HG02798 (cell line): Measurements from ENCODE around the gene RTL5.

Experiments used
- ATAC-seq: cut with Tn5 transposase; IDR thresholded peaks from one replicate; pipeline ENCODE4 v1.9.1; 2021; ENCODE audit warnings: mild to moderate bottlenecking; ENCODE audit not compliant: unreplicated experiment, poor library complexity

Gene RTL5

DNA sequence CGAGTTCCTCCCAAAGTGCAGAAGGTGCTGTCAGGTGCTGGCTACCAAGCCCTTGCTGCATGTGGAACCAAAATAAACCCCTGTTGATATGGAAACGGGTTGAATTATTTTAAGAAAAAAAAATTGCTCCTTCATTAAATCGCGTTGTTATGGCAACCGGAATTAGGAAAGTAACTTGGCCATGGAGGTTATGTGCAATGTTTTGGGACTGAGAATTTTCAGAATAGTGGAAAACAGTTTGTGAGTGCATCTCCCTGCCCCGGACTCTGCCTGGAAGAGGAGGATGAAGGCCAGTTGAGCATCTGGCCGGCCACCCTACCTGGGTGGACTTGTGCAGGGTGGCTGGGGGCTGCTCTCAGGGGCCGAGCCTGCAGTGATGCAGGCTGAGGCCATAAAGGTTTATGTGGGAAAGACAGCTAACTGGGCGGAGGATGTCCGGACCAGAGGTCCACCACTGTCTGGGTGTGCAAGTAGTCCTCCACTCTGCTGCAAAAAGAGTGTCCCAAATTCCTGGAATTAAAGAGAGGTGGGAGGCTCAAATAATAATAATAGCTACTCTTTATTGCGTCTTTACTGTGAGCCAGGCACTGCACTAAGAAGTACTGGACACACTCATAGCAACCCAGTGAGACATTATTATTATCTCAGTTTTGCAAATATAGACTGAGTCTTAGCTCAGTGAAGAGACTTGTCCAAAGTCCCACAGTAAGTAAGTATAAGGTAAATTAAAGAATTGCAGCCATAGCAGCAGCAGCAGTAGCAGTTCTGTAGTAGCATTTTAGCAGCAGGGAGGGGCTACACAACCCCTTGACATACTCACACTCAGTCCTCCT, 20.6 kb downstream of the RTL5 start:
- no peak for ATAC-seq

DNA sequence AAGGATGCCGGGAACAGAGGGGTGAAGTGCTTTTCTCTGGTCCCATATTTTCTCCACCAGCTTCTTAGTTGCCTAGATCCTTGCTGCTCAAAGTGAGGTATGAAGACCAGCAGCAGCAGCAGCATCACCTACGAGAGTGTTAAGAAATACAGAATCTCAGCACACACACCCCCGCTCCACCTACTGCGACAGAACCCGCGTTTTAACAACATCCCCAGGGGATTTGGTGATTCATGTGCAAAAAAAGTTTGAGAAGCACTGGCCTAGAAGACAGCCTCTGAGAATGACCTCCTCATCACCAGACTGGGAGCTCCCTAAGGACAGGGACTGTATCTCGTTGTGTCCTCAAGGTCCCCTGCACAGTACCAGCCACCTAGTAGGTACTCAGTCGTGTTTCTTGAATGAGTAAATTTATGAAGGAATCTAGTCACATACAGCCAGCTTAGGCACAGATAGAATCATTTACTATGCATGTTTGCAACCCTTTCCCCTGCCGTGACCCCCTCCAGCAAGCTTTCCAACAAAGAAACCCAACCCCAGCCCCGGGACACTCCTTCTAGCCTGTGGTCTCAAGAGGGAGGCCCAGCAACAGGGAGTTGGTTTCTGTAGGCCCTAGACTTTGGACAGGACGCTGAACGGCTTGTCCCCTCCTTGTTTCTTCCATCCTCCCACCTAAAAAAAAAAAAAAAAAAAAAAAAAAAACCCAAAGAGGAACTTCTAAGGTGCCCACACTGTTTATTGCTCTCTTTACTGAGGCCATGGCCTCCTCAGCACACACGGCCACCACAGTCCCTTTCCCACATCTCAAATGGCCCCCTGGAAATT, 21.5 kb downstream of the RTL5 start:
- no peak for ATAC-seq

DNA sequence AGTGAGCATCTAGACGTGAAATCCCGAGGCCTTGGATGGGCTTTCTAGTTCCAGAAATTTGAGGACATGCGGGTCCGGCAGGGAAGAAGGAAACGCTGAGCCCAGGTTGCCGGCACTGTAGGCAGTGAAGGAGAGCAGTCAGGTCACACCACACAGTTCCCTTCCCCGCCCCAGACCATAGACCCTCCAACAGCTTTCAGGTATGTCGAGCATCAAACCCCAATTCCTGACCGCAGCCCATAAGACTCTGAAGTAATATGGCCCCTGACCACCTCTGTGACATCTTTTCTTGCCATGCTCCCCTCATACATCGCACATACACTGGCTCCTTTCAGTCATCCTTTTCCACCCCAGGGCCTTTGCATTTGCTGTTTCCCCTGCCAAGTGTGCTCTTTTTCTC, 23.0 kb downstream of the RTL5 start:
- ATAC-seq, result no peak

DNA sequence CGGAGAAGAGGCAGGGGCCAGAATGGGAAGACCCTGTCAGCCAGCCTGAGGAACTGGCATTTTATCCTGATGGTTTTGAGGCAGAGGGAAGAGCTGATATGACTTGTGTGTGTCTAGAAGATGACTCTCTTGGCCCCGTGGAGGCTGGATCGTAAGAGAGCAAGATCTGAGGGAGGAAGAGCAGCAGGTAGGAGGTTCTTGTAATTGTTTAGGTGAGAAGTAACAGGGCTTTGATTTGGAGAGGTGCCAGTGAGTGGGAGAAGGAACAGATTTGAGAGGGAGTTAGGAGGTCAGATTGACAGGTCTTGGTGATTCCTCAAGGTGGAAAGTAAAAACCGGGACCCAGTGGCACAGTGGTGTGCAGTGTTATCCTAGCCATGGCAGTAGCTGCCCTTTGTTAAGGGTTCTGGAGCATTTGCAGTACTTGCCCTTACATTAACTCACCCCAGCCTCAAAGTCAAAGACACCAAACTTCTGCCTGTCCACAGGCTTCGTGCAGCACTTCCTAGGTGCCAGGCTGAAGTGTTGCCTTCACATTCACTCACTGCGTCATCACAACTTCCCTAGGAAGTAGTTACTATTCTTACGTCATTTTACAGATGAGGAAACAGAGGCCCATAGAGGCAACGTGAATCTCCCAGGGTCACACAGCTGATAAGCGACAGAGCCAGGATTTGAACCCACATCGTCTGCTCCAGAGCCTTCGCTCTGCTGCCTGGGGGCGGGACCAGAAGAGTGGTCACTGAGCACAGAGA, 23.7 kb downstream of the RTL5 start:
- no peak for ATAC-seq

DNA sequence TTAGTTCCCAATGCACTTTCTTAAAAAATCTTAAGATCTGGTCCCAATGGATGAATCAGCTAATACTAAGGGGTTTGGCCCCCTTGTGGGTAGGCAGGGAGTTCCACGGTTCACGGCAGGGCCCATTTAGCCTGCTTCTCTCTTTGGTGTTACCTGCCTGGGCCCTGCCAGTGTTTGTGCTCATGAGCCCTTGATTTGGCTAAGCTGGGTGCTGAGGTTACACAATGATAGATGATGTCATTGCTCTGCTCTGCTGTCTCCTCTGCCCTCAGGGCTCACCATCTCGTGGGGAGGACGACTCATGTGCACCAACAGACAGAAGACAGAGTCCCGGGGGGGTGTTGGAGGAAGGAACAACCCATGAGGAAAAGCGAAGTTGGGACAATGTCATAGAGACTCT, 24.4 kb downstream of the RTL5 start:
- no peak for ATAC-seq

DNA sequence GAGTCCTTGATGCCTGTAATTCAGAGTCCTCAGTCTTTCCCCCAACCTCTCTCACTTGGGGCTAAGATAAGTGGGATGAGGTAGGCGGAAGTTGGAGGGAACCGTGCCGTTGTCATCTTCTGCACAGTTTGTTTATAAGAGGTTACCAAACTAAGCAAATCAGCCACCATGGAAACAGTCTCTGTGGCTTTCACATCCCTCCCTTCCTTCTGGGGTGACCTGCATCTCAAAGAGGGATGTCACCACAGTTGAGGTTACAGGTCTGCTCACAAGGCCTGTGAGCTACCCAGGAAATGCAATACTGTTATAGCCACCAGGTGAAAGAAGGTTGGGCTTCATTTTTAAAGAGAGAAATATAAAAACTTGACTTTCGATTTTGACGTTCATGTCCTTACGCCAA, 26.3 kb downstream of the RTL5 start:
- peak; percentile 53 for ATAC-seq

DNA sequence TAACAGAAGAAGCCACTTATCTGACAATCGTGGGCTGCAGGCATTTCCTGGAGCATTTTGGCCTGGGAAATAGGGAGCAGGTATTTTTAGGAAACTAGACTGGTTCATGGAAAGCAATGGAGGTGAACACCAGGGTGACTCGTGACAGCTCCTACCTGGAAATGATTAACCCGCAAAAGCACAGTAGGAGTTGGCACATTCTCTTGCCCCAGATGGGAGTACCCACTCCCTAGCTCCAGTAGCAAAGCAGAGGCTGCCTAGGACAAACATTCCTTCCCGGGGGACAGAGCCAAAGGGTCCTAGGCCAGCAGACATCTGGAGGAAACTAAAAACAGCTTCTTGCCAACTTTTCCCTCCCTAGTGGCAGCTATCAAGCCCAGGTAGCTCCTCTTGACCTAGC, 29.0 kb downstream of the RTL5 start:
- no peak for ATAC-seq

DNA sequence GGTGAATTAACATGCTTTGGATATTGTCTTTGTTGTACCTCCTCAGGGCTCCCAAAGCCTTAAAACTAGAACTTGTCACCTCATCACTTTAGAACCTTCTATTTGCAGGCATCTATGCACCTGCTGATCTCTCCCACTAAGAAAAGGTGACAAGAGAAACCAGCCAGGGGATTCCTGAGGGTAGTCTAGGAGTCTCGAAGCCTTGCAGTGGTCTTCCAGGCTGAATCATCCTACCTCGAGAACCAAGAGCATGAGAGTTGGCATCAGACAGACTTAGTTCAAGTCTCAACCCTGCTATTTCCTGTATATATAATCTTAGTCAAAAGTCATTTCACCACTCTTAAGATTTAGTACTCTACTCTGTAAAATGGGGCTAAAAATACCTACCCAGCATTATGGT, 29.6 kb downstream of the RTL5 start:
- ATAC-seq, result no peak

DNA sequence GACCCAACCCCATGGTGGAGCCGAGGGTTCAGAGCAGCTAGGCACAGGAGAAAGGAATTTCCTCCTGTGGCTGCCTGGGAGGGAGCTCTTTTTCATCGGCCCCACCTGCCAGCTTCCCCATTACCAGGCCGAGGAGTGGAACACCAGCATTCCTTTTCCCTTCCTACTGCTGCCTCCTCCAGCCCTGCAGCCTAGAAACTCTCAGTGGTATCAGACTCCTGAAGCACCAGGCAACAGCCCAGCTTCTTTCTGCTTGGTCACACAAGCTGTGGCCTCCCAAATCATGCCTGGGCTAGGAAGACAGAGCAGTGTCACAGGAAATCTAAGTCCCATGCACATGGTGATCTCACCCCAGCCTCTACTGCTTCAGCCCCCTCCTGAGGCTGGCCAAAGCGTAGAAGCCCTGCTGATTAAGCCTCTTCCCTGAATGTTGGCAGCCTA, 30.1 kb downstream of the RTL5 start:
- ATAC-seq, result no peak

DNA sequence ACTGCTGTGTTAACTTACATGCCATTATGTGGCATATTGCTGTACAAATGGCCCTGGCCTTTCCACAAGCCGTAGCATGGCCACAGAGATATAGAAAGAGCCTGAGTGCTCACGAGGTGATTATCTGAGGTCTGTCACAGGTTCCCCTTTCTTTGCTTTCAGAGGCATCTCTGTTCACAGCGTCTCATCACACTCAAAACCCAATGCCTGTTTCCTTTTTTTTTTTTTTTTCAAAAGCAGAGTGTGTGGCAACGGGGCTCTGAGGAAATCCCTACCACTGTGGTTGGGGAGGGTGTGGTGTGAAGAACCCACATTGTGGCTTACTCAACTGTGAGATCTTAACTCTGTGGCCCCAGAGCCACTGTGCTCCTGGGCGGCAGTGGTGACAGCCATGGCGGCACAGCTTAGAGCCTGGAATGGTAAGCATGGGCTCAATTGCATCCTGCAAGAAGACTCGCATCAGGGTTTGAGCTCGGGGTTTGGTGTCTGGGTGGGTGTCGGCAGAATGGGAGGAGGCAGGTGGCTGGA, 30.8 kb downstream of the RTL5 start:
- peak; percentile 83 for ATAC-seq

DNA sequence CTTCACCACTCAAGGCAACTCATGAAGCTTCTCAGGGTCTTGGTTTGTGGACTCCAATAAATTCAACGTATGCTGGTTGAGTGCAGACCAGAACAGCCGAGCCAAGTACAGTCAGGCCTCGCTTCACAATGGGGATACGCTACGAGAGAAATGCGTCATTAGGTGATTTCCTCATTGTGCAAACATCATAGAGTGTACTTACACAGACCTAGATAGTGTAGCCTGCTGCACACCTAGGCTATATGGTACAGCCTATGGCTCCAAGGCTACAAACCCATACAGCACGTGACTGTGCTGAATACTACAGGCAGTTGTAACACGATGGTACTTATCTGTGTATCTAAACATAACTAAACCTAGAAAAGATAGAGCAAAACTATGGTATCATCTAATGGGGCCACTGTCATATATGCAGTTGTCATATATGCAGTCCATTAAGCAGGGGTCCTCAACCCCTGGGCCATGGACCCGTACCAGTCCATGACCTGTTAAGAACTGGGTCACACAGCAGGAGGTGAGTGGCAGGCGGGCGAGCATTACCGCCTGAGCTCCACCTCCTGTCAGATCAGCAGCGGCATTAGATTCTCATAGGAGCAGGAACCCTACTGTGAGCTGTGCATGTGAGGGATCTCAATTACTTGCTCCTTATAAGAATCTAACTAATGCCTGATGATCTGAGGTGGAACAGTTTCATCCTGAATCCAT, 31.5 kb downstream of the RTL5 start:
- ATAC-seq, result no peak

DNA sequence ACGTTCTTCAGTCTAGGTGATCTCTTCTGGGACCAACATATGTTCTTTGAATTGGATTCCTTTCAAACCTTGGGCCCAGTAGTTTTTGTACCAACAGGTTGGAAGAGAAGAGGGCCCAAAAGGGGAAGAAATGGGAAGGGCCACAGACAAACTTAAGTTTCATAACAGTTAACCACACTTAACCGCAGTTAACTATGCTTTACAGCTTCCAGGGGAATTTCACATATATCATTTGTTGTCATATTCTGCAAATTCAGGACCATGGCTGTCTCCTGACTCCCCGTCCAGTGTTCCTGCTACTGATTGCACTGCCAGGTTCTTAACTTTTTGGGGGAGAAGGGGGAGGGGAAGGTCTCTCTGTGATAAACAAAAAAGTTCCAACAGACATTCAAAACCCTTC, 34.6 kb downstream of the RTL5 start:
- no peak for ATAC-seq

DNA sequence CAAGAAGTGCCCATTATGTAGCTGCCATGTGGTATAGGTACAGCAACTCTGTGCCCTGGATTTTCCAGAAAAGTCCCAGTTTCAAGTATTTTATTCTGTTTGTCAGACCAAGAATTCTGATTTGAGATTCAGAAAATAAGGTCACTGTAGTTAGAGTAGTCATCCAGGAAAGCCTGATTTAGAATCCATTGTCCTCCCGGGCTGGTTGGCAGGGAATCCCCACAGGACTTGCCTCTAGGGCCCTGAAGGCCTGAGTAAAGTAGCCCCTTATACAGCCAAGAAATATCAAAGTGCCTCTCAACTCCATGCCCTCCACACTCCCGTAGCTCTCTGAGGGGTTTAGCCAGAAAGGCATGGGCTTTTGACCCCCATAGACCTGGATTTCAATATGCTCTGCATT, 36.3 kb downstream of the RTL5 start:
- no peak for ATAC-seq

DNA sequence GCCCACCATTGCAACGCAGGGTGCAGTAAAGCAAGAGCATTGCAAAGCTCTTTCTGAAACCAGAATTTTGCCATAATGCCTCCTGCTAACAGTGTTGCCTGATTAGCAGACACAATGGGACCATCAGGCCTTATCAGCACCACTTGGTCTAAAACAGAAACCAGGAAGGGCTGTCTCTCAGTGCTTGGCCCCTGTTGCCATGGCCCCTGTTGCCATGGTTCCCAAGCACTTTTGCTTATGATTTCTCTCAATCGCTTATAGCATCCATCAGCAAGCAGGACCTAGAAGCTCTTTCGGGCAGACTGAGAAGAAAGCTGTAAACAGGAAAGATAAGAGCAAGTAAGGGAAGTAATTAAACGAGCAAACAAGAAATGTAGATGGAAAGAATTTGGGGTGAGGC, 36.8 kb downstream of the RTL5 start:
- ATAC-seq, result peak; percentile 79

DNA sequence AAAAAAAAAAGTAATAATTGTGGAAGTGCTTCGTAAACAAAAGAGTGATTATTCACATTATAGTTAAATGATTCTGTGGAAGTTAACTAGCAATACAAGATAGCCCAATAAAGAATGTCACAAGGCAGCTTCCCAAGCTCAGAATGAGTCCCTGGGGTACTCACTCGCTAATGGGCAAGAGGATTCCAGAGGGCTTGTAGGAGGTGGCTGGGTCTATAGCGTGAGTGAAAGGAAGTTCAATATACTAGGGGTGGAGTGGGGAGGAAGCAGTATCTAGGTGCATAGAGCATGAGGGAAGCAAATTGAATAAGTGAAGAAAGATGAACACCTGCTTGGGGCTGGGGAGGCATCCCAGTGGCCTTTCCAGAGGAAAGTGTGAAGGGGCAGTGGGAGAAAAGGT, 42.5 kb downstream of the RTL5 start:
- ATAC-seq, result no peak

DNA sequence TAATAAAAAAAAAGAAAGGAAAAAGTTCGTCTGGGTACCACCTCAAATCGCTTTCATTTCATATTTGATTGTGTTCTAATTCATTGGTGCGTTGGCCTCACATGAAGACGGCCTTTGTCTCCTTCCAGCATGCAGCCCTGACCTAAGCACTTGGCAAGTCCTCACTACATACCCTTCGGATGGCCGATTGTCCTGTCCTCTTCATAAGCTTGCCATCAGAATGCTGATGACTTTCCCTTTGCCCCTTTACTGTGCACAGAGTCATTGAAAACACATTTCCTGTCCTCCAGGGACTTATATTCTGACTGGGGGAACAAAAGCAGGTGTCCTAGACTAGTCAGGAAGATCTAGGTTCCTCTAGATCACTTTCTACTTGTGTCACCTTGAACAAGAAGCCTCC, 43.0 kb downstream of the RTL5 start:
- no peak for ATAC-seq

DNA sequence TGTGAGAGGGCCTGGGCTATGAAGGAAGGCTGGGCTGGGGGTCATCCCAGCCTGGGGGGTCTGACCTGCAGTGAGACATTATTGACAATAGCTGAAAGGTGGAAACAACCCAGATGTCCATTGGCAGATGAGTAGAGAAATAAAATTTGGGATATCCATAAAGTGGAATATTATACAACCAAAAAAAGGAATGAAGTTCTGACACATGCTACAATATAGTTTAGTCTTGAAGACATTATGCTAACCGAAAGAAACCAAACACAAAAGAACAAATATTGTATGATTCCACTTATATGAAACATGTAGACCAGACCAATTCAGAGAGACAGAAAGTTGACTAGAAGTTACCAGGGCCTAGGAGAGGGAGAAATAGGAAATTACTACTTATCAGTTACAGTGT, 44.7 kb downstream of the RTL5 start:
- ATAC-seq, result no peak

DNA sequence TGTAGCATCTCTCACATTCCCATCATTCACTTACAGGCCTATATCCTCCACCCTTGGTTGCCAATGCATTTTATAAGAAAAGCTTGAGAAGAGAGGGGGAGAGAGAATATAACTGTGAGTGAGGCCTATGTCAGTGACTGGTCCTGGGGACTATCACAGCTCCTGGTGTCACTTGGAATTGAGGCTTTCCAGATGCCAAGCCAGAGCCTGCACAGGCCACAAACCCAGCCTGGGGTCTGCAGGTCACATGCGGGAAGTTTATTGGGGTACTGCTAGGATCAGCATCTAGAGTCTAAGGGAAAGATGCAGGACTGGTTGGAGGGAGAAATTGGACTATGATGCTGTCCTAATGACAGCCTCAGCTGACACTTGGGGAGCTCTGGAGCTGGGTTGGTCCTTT, 47.6 kb downstream of the RTL5 start:
- ATAC-seq, result no peak

DNA sequence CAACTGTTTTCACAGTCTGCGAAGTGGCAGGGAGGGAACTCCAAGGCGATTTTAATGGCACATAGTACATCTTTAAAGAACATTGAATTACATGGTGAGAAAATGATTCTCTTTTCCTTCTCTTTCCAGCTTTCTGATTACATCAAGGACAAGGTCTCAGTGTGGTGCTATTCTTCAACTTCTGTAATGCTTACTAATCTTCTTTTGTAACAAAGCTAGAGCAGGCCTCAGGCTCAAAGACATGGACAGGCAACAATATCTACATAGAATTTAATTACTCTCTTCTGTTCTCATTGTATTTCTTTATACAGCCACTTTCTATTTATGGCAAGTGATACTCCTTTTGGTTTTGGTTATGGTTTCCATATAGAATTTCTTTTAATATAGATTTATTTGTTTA, 48.4 kb downstream of the RTL5 start:
- no peak for ATAC-seq
